Stimulated activated CD4-positive, alpha-beta T cell treated with anti-CD3 and anti-CD28 coated beads, TNF-alpha, amount 100 ng/mL, for 1 hour (primary cell): ENCODE results near the gene WDR93.
A peak's percentile ranks its signal among the peaks of the same experiment; 100 is the strongest.

Experiments used
- DNase-seq, 3 donors: peaks; one replicate each; pipeline ENCODE4 v3.0.0-alpha.2; 2020; ENCODE audit warnings: low read depth in 3 of 3, low spot score in 1 of 3

WDR93 gene

DNA sequence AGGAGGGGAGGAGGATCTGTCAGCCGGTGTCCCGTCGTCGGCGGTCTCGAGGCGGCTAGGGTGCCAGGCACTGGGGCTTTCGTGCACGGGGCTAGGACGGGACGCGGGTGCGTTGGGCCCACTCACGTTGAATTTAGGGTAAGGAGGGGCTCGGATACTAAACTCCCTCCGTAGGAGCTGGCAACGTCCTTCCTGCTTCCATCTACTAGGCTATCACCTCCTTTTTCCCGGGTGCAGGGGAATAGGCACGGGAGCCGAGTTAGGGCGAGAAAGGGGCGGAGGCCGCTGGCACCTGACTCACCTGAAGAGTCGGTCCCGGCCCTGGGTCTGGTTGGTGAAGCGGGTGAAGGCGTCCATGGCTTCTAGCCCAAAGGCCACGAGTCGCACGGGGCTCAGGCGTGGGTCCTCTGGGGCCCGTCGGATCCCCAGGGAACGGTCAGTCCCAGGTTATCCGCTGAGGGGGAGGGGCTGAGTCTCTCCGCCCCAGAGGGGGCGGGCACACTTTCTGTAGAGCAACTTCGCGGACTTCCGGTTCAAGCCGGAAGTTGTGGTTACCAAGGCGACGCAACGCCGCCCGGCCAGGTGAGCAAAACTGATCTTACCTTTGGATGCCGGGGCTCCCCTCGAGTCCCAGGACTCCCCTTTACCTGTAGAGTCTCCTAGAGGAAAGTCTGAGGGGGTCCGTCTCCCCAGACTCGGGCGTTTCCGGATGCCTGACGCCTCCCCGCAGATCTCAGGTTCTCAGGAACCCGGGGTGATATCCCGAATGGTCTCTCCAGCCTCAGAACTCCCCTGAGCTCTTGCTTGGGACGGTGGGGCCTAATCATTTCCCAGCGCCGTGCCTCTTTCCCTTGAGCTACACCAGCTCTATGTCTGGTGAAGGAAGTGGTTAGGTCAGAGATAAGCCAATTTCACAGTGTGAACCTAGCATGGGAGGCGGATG is at the start of gene WDR93, which contains the start of gene PEX11A:
WDR93 (plus strand) TSS at position 536 of the 943 bp plus-strand sequence. CDS start 10,936 bp downstream, outside the sequence.
PEX11A (minus strand) TSS at position 479 of the 943 bp plus-strand sequence; CDS start at position 357, 122 bp downstream.
- peak; percentile 40 to 66 (median 54) for DNase-seq

DNA sequence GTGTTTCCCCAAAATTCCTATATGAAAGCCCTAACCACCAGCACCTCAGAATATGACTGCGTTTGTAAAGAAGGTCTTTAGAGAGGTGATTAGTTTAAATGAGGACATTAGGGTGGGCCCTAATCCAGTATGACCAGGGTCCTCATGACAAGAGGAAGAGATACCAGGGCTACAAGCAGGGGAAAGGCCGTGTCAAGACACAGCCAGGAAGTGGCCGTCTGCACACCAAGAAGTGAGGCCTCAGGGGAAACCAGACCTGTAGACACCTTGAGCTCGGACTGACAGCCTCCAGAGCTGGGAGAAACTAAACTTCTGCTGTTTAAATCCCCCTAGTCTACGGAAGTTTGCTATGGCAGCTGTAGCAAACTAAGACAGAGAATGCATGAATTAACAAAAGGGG is 49.6 kb upstream of the WDR93 start:
- no peak for DNase-seq

DNA sequence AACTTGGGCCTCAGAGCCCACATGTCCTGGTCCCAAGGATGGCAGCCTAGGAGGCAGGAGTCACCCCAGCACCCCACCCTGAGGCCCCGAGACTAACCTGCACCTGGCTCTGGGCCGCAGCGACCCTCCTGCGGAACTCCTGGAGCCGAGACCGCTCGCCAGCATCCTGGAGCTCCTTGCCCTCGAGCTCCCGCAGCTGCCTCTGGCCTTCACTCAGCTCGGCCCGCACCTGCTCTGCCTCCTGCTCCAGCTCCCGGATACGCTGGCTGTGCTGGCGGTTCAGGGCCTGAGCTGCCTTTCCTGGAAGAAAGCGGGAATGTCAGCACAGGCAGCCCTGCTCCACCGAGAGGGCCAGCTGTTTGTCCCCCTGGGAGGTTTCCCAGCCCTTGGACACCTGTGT is 48.5 kb upstream of the WDR93 start:
- DNase-seq: no peak

DNA sequence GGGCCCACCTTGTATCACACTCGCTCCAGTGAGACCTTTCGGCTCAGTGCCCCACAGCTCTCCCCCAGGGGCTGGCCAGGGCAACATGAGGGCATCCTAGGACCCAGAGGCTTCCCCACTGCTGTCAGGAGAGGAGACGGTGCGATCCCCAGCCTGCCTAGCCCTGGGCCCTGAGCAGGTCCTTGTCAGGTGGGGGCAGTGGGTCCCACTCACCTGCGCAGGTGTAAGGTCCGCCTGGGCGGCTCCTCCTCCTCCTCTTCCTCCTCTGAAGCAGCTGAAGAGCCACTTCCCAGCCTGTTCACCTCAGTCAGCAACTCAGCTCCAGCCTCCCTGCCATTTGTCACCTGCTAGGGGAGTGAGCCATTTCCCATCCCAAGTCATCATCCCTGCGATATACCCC is 44.9 kb upstream of the WDR93 start:
- DNase-seq: no peak

DNA sequence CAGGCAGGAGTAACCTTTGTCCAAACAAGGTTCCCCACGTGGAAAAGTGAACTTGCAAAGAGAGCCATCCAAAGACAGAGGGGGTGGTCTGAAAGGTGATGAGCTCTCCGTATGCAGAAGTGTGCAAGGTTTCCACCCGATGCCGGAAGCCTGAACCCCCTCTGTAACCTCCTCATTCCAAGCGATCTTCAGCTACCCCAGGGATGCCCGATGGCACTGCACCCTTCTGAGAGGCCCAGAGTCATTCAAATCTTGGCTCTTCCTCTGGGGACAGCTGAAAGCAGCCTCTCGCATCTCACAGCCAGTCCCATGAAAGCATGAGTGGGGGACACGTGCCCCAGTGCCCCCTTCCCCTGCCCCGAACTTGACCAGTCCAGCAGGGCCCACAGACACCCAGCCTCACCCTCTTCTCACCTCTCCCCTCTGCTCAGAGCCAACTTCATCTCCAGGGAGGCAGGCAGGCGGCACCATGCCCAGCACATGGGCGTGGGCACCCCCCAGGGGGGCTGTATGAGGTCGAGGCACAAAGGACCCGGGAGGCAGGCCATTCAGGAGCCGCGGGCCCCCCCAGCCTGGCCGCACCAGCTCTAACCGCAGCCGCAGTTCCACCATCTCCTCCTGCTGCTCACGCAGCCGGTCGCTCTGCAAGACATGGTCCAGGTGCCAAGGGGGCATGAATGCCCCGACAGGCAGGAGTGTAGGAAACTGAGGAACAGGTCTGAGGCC is 44.0 kb upstream of the WDR93 start:
- DNase-seq: no peak

DNA sequence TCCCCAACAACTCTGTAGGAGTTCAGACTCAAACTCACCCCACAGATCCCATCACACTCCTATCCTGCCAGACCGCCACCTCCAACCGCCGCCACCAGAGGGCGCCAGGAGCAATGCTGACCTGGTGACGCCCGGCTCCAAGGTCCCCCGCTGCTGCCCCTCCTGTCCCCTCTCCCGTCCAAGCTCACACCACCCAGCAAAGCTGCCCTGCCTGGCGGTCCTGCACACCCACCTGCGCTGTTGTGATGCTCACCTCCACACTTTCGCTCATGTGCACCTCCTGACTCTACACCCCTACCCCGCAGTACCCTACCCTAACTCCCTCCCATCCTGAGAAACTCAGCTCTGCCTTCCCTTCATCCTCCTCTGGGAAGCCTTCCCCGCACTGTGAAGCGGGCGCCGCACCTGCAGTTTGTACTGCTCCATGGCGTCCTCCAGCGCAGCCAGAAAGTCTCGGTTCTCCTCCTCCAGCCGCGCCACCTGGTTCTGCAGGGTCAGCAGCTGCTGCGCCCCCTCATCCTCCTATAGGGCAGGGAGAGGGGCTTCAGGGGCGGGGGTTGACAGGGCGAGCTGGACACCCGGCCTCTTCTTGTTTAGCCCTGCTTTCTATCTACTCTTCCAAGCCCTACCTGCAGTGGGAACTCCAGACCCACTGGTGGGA is 43.3 kb upstream of the WDR93 start:
- DNase-seq: peak in 1 of 3 donors; percentile 51

DNA sequence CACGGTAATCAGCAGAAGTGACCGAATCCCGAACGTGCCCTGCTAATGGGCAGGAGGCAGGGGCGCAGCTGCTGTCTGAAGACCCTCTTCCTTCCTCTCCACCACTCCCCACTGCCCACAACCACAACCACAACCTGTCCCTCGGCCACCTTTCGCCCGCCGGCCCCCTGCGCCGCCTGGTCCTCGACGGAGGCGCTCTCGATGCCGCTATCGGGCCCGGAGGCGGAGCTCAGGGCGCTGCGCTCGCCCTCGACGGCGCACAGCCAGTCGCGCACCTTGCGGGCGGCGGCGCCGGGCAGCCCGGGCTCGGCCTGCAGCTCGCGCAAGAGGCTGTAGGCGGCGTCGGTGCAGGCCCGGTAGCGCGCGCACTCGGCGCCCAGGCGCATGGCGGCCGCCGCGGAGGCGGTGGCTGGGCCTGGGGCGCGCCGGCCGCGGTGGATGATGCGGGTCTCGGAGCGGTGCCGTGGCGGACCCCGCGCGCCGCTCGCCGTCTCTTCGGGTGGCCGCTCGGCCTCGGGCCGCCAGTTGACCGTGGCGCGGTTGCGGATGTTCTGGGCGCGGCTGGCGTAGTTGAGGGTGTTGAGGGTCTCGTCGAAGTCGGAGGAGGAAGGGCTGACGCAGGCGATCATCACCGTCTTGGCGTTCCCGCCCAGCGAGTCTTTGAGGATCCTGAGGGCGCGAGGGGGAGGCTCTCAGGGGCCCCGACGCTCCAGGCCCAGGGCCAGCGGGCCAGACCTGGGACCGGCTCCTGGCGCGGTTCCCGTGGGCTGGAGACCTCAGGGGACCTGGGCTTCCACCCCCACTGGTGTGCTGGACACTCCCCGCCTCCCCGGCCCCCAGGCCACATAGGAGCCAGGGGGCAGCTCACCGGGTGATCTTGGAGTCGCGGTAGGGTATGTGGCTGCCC is 42.3 kb upstream of the WDR93 start:
- DNase-seq: no peak

DNA sequence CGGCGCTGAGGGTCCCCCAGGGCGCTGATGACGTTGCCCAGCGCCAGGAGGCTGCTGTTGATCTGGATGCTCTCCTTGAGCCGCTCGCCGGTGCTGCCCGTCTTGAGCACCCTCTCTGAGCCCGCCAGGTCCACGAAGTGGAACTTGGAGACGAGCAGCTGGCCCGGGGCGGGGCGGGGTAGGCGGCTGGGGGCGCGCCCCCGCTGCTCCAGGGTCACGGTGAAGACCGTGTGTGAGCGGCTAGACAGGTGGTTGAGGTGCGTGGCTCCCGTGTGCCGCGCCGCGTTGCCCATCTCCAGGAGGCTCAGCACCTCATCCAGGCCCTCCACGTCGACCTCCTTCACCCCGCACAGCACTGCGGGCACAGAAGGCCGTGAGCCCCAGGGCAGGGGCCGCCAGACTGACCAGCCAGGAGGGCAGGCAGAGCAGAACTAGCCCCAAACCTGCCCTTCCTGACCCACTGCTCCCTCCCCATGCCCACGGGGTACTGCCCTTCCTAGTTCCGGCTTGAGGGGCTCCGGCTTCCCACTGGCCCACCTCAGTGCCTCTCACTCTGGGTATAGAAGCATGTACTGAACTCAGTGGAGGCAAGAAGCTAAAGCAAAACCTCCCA is 41.5 kb upstream of the WDR93 start:
- DNase-seq: no peak

DNA sequence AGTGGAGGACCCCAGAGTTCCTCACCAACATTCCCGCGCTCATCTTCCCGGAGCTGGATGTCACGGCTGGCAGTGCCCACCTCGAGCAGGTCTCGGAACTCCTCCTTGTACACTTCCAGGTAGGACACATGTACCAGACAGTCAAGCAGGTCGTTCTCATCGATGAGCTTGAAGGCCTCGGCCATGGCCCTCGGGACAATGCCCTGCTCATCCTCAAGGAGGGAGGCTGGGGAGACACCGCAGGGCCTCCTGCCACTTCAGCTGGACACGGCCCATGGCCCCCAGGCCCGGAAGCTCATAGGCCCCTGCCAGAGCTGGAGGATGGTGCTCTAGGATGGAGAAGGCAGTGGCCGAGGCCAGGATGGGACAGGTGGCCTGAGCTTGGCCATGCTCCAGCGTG is 40.9 kb upstream of the WDR93 start:
- DNase-seq: no peak

DNA sequence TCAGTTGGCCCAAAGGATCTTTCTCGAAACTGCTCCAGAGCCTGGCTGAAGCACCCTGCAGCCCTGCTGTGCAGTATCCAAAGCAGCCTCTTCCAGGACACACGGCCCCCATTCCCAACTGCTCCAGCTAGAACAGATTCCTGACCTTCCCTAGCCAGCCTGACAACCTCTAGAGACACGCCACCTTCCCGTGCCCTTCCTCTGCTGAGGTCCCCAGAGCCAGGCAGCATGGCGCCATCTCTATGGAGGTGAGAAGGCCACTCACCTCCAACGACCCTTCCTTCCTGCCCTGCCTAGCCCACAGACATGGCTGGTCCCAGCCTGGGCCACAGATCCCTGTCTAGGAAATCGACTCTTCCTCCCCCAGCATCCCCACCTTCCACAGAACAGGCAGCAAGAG is 38.5 kb upstream of the WDR93 start:
- DNase-seq: no peak

DNA sequence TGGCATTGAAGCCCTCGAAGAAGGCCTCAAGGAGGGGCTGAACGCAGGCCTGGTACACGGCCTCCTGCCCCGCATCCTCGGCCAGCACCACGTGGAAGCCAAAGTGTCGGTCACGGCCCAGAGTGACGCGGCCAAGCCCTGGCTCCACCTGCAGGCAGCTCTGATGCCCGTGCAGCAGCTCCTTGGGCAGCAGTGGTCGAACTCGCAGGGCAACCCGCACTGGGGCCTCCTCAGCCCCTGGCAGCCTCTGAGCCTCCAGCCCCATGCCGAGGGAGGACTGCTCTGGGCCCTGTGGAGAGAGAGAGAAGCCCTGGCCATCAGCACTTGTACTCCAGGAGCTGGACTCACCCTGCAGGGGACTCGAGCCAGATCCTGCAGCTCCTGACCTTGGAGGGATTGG is 37.9 kb upstream of the WDR93 start:
- DNase-seq: no peak

DNA sequence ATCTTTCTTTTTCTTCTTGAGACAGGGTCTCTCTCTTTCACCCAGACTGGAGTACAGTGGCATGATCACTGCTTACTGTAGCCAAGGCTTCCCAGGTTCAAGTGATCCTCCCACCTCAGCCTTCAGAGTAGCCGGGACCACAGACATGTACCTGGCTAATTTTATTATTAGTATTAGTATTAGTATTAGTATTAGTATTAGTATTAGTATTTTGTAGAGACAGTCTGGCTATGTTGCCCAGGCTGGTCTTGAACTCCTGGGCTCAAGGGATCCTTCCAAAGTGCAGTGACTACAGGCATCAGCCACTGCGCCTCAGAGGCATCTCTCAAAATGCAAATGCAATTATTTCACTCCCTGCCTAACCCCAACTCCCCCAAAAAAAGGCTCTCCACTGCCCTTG is 37.0 kb upstream of the WDR93 start:
- DNase-seq: no peak

DNA sequence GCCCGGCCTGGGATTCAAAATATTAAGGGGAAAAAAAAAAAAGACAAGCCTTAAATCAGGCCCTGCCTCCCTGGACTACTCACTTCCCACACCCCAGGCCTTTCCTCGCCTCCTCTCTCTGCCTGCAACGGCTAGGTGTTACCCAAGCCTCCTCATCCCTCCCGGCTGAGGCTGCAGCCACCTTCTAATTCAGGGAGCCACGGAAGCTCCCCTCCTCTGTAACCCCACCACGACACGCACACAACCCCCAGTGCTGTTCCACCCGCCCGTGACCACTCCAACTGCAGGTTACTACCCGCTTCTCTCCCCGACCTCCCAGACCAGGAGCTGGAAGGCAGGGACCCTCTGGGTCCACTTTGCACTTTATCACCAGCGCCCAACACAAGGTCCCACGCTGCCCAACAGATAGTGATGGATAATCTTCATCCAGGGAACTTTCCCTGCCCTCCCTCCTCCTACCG is 36.3 kb upstream of the WDR93 start:
- DNase-seq: no peak

DNA sequence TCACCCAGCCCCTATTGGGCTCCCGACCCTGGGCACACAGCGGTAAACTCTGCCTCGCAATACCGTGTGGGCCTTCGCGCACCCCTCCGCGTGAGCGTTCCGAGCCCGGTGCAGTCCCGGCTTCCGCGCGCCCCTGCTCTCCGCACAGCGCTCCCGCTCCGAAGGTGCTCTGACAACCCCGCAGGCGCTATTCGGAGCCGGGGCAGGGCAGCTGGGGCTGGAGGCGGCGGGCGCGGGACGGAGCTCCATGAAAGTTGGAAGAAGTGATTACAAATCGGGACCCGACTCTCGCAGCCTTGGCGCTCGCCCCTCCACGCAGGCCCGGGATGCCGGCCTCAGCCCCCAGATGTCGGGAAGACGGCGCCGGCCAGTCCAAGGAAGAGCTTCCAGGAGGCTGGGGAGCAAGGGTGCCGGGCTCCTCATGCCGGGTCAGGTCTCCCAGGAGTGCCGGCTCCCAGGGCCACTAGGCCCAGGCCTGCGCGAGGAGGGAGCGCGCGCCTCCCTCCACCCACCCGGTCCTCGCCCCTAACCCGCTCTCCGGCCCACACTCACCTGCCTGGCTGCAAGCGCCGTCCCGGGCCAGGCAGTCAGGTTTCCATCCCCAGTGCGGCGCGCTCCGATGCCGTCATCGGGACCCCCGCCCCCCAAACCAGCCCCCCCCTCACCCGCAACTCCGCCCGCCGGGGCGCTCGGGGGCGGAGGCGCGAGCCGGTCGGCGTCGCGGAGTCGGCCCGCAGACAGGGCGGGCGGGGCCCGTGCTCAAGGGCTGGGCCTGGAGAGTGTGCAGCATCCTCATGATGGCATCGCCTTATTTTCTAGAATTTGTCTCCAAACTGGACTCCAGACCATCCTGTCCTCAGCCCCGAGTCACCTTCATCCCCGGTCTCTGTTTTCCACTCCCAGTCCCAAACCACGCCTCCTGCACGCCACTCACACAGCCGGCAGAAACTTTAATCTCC is 35.5 kb upstream of the WDR93 start, which contains the start of gene KIF7:
KIF7 (minus strand) TSS at position 621 of the 959 bp plus-strand sequence. CDS start 2,537 bp downstream, outside the sequence.
- DNase-seq: no peak

DNA sequence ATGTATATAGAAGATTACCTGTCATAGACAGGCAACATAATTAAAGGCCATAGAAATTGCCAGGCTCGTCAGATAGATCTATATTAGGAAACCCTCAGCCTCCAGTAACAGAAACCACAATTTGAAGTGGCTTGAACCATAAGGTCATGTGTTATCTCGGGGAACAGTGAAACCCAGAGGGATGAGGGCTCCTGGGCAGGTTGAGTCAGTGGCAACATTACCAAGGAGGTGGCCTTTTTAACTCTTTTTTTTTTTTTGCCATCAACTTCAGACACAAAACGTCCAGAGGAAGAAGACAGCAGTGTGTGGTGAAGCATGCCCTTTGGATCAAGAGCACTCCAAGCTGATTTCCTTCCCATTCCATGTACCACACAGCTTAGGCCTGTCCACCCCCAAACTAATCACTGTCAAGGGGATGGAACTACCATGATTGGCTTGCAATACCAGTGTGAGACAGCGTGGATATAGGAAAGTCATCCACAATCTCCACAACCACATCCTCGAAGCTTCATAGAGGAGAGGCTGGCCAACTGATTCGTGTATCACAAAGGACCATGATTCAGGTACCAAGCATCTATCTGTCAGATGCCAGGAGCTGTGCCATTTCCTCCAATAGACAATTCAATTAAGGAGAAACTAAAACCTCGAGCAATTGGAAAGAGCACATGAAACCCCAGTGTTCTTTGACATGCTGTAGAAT is 34.3 kb upstream of the WDR93 start:
- no peak for DNase-seq

DNA sequence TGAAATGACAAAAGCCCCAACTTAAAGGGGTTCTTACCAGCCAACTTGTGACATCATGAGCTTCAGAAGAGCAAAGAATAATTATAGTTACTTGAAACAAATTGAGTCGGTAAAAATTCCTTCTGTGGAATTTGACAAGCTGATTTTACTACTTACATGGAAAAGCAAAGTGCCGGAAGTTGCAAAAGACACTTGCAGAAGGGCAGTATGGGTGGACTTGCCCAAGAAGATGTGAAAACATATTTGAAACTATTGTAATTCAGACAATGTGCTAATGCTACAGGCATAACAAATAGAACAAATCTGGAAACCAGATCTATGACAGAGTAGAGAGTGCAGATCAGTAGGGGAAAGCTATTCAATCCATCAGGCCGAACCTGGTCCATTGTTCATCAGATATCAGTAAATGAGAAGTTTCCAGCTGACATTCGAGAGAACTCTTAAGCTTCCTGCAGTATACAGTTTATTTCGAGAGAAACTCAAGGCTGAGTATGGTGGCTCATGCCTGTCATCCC is 32.9 kb upstream of the WDR93 start:
- no peak for DNase-seq

DNA sequence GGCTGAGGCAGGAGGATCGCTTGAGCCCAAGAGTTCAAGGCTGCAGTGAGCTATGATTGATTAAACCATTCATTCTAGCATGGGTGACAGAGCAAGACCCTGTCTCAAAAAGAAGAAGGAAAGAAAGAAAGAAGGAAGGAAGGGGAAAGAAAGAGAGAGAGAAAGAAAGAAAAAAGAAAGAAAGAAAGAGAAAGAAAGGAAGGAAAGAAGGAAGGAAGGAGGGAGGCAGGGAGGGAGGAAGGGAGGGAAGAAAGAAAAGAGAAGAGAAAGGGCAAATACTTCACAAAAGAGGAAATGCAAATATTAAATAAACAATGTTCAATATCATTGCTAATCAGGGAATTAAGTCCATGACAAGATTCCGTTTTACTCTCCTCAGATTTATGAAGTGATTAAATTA is 31.3 kb upstream of the WDR93 start:
- DNase-seq: no peak

DNA sequence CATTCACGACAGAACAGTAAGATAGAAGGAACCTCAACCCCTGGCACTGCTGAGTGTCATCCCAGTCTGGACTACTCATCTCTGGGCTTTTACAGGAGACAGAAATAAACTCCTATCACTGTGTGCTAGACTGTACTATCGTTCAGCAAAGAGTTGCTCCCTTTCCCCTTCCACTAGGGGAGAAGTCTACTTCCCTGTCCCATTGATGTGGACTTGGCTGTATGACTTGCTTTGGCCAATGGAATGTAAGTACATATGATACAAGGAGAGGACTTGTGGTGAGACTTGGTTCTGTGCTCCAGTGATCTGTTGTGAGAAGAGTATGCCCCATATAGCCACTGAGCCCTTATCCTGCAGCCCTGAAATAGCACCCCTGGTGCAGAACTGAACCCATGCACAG is 30.1 kb upstream of the WDR93 start:
- no peak for DNase-seq
